Fibroblast of skin of left quadriceps (primary cell): Measurements from ENCODE around the gene FAM234B.
"Not testable (repeated sequence)": the region's sequence is repeated elsewhere in the genome, so short reads cannot be mapped to it uniquely, and the experiment has no call there.

ENCODE experiments used
- DNase-seq, 2 experiments: peaks; one replicate each; pipeline ENCODE4 v3.0.0-alpha.2; 2013; ENCODE audit warnings: low read depth in 2 of 2

FAM234B gene

GRCh38 chr12:13023811-13024530 is 20.2 kb upstream of the FAM234B start:
- DNase-seq, result no peak

GRCh38 chr12:13024531-13024916 is 19.7 kb upstream of the FAM234B start:
- no peak for DNase-seq

- DNase-seq, result no peak
Observed at GRCh38 chr12:13026286-13026685, 17.9 kb upstream of the FAM234B start.

GRCh38 chr12:13027032-13027431 is 17.1 kb upstream of the FAM234B start:
- DNase-seq, result no peak

- DNase-seq, result no peak
Observed at GRCh38 chr12:13027508-13027907, 16.7 kb upstream of the FAM234B start.

- no peak for DNase-seq
Observed at GRCh38 chr12:13028825-13029570, 15.2 kb upstream of the FAM234B start.

GRCh38 chr12:13030541-13031291 is 13.5 kb upstream of the FAM234B start:
- DNase-seq, result no peak

GRCh38 chr12:13032164-13032563 is 12.0 kb upstream of the FAM234B start:
- no peak for DNase-seq

- DNase-seq, result no peak
Observed at GRCh38 chr12:13033476-13033875, 10.7 kb upstream of the FAM234B start.

- DNase-seq, result not testable (repeated sequence)
Observed at GRCh38 chr12:13035335-13035734, 8.8 kb upstream of the FAM234B start.

GRCh38 chr12:13036881-13037280 is 7.3 kb upstream of the FAM234B start:
- no peak for DNase-seq

GRCh38 chr12:13038491-13039161 is 5.6 kb upstream of the FAM234B start:
- DNase-seq, result peak; percentile 62 to 69

GRCh38 chr12:13039328-13039956 is 4.7 kb upstream of the FAM234B start:
- DNase-seq, result no peak

GRCh38 chr12:13041224-13041623 is 3.0 kb upstream of the FAM234B start:
- DNase-seq, result no peak

GRCh38 chr12:13042666-13043230 is 1.4 kb upstream of the FAM234B start:
- no peak for DNase-seq

- no peak for DNase-seq
Observed at GRCh38 chr12:13044906-13045299, 722 bp downstream of the FAM234B start.

- no peak for DNase-seq
Observed at GRCh38 chr12:13045816-13046215, 1.6 kb downstream of the FAM234B start.

GRCh38 chr12:13046964-13047363 is 2.8 kb downstream of the FAM234B start:
- DNase-seq, result no peak

- no peak for DNase-seq
Observed at GRCh38 chr12:13049816-13050215, 5.6 kb downstream of the FAM234B start.

GRCh38 chr12:13052421-13052820 is 8.2 kb downstream of the FAM234B start:
- DNase-seq, result no peak

GRCh38 chr12:13053617-13054016 is 9.4 kb downstream of the FAM234B start:
- not testable (repeated sequence) for DNase-seq
